HG02943 (cell line): Measurements from ENCODE around the gene CCDC85B.

Experiments
- ATAC-seq: cut with Tn5 transposase; IDR thresholded peaks from one replicate; pipeline ENCODE4 v1.9.1; 2021; ENCODE audit warnings: mild to moderate bottlenecking, low read depth, moderate library complexity; ENCODE audit not compliant: unreplicated experiment

The CCDC85B gene

GRCh38 chr11:65857500-65857852 lies 33.0 kb upstream of the CCDC85B start:
- no peak for ATAC-seq

GRCh38 chr11:65857853-65858680 lies 32.4 kb upstream of the CCDC85B start, which contains the start of gene CFL1:
Gene CFL1 (minus strand): TSS chr11:65858180. CDS start chr11:65858099, 81 bp downstream.
- peak; percentile 45 for ATAC-seq

GRCh38 chr11:65858681-65859087 lies 31.8 kb upstream of the CCDC85B start:
- no peak for ATAC-seq

- peak; percentile 52 for ATAC-seq
Measured at GRCh38 chr11:65859095-65859811, 31.2 kb upstream of the CCDC85B start.

- no peak for ATAC-seq
Measured at GRCh38 chr11:65859812-65860277, 30.6 kb upstream of the CCDC85B start.

- peak; percentile 28 for ATAC-seq
Measured at GRCh38 chr11:65860278-65861164, 30.0 kb upstream of the CCDC85B start, which contains the start of gene MUS81. Gene MUS81 (plus strand): TSS chr11:65860433. CDS start chr11:65860754, 321 bp downstream.

GRCh38 chr11:65861165-65861505 lies 29.3 kb upstream of the CCDC85B start:
- no peak for ATAC-seq

GRCh38 chr11:65861533-65862183 lies 28.8 kb upstream of the CCDC85B start:
- no peak for ATAC-seq

- no peak for ATAC-seq
Measured at GRCh38 chr11:65862191-65862735, 28.2 kb upstream of the CCDC85B start.

GRCh38 chr11:65862941-65863888 lies 27.3 kb upstream of the CCDC85B start:
- no peak for ATAC-seq

- no peak for ATAC-seq
Measured at GRCh38 chr11:65863889-65864705, 26.4 kb upstream of the CCDC85B start.

- ATAC-seq: no peak
Measured at GRCh38 chr11:65864706-65865471, 25.6 kb upstream of the CCDC85B start.

- no peak for ATAC-seq
Measured at GRCh38 chr11:65865550-65866172, 24.8 kb upstream of the CCDC85B start.

- no peak for ATAC-seq
Measured at GRCh38 chr11:65866509-65867283, 23.8 kb upstream of the CCDC85B start.

GRCh38 chr11:65867284-65868071 lies 23.0 kb upstream of the CCDC85B start:
- no peak for ATAC-seq
